GM13976 (cell line): ENCODE data around the gene ZNF175.

Source experiments
- DNase-seq: peaks from one replicate; pipeline ENCODE4 v3.0.0; 2012; ENCODE audit warnings: low spot score
- CTCF ChIP-seq: IDR thresholded peaks from 2 replicates; pipeline ENCODE4 v1.5.1; 2012; ENCODE audit warnings: borderline replicate concordance, mild to moderate bottlenecking; ENCODE audit not compliant: insufficient read depth; ENCODE audit errors: extremely low read depth, missing control alignments, control extremely low read depth
- in situ Hi-C: fragments of 300-500 bp; cut with MboI; formaldehyde crosslinking; loops from one replicate; pipeline ENCODE4 v1.12.0; 2022; ENCODE audit warnings: low sequenced_read_pairs, mixed read lengths, inconsistent platforms; ENCODE audit not compliant: unreplicated experiment

ZNF175 gene

GRCh38 chr19:51544038-51544437 is 27.0 kb upstream of the ZNF175 start:
- no peak for DNase-seq
- no peak for TF ChIP-seq CTCF
- in situ Hi-C loops: no loop called here

GRCh38 chr19:51546107-51546649 is 24.9 kb upstream of the ZNF175 start:
- in situ Hi-C loops: no loop called here
- no peak for TF ChIP-seq CTCF
- no peak for DNase-seq

- no peak for TF ChIP-seq CTCF
- no peak for DNase-seq
- in situ Hi-C loops: no loop called here
Observed at GRCh38 chr19:51546650-51547396, 24.3 kb upstream of the ZNF175 start.

GRCh38 chr19:51547397-51548212 is 23.5 kb upstream of the ZNF175 start:
- in situ Hi-C loops: no loop called here
- no peak for TF ChIP-seq CTCF
- DNase-seq: no peak

GRCh38 chr19:51548213-51548651 is 22.9 kb upstream of the ZNF175 start:
- TF ChIP-seq CTCF: no peak
- DNase-seq: no peak
- in situ Hi-C loops: no loop called here

GRCh38 chr19:51548891-51549305 is 22.2 kb upstream of the ZNF175 start:
- in situ Hi-C loops: no loop called here
- TF ChIP-seq CTCF: no peak
- no peak for DNase-seq
